Stimulated activated CD8-positive, alpha-beta memory T cell treated with anti-CD3 and anti-CD28 coated beads, Interleukin-2, amount 100 ng/mL, for 1 hour (primary cell): Measurements from ENCODE around the gene PIP5KL1.

Experiments
- DNase-seq, 2 donors: peaks; one replicate each; pipeline ENCODE4 v3.0.0-alpha.2; 2020; ENCODE audit warnings: low read depth in 2 of 2

Gene PIP5KL1

GRCh38 chr9:127872369-127873222 lies 58.0 kb downstream of the PIP5KL1 start:
- no peak for DNase-seq

GRCh38 chr9:127871531-127871930 lies 59.0 kb downstream of the PIP5KL1 start:
- DNase-seq: no peak

- no peak for DNase-seq
Observed at GRCh38 chr9:127870887-127871286, 59.7 kb downstream of the PIP5KL1 start.
